ENCODE results near the gene VWA8. TPM values are rescaled to one million over a fixed set of nuclear protein-coding genes. Genes with fewer than 3 reads are reported as not detected.
"Not testable (repeated sequence)": the region's sequence is repeated elsewhere in the genome, so short reads cannot be mapped to it uniquely, and the experiment has no call there.

Gene VWA8
- total RNA-seq, 1 donor from 2014 or later, result 49.7 TPM

DNA sequence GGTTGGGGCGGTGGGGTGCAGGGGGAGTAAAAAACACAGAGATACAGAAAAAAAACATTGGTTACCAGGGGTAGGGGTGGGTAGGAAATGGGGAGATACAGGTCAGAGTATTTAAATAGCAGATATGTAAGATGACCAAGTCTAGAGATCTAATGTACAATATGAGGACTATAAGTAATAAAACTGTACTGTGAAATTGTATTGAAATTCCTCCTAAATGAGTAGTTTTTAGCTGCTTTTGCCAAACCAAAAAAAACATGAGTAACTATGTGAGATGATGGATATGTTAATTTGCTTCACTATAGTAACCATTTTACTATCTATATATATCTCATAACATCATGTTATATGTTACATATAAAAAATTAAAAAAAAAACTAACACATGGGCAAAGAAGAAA lies 29.6 kb downstream of the VWA8 start:
- intact Hi-C loops (cut with DNase I), result no loop called here
- DNase-seq (ENCODE audit: low spot score), result no peak

DNA sequence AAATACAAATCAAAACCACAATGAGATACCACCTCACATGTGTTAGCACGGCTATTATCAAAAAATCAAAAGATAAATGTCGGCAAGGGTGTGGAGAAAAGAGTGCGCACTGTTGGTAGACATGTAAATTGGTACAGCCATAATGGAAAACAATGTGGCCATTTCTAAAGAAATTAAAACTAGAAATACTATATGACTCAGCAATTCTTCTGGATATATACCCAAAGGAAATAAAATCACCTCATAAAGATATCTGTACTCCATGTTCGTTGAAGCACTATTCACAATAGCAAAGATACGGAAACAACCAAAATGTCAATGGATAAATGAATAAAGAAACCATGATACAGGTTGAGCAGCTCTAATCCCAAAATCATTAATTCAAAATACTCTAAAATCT lies 30.8 kb downstream of the VWA8 start:
- DNase-seq (ENCODE audit: low spot score), result no peak
- intact Hi-C loops (cut with DNase I), result no loop called here

DNA sequence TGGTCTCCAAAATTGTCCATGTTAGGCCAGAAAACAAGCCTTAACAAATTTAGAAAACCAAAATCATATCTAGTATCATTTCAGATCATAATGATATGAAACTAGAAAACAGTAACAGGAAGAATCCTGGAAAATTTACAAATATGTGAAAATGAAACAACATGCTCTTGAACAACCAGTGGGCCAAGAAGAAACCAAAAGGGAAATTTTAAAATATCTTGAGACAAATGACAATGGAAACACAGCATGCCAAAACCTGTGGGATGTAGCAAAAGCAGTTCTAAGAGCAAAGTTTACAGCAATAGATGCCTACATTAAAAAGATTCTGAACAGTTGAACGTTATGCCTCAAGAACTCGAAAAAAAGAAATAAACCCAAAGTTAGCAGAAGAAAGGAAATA lies 32.6 kb downstream of the VWA8 start:
- intact Hi-C loops (cut with DNase I), result no loop called here
- DNase-seq (ENCODE audit: low spot score), result no peak

- no peak for DNase-seq (ENCODE audit: low spot score)
- intact Hi-C loops (cut with DNase I), result no loop called here
Observed at GRCh38 chr13:41925014-41925413, 35.9 kb downstream of the VWA8 start.

DNA sequence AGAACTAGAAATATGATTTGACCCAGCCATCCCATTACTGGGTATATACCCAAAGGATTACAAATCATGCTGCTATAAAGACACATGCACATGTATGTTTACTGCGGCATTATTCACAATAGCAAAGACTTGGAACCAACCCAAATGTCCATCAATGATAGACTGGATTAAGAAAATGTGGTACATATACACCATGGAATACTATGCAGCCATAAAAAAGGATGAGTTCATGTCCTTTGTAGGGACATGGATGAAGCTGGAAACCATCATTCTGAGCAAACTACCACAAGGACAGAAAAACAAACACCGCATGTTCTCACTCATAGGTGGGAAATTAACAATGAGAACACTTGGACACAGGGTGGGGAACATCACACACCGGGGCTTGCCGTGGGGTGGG lies 38.0 kb downstream of the VWA8 start:
- intact Hi-C loops (cut with DNase I); DNase-seq (ENCODE audit: low spot score): not testable (repeated sequence)

GRCh38 chr13:41919741-41920487 lies 41.0 kb downstream of the VWA8 start:
- intact Hi-C loops (cut with DNase I), result no loop called here

DNA sequence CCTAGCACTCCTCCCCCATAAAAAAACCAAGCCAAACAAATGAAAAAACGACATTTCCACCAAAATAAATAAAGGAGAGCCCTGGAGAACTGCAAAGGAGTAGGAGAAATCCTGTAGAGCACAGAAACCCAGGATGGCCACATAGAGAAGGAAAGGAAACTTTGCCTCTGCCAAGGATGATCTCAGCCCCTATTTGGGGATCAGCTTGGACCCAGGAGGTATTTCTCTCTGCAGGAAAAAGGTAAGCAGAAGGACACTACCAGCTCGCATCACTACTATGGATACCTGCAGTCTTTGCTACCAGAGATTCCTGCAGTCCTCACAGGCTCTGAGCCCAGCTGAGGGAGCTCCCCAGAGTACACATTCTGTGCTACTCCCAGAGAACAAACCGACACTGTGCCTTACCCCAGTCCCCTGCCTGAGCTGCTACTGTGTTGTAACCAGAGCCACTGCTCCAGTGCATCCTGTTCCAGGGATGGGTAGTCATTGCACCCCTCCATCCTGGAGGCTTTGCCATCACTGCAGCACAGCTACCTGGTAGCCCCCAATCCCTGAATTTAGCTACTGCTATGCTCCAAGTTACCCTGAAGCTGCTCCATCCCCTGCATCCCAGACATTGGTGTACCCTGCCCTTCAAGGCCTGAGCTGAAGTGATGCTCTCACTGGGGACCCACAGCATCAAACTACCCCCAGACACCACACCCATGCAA lies 41.7 kb downstream of the VWA8 start:
- intact Hi-C loops (cut with DNase I), result no loop called here
- no peak for DNase-seq (ENCODE audit: low spot score)

More at GRCh38 chr13:41919741-41920487, 41.0 kb downstream of the VWA8 start:
- DNase-seq (ENCODE audit: low spot score), result no peak

- intact Hi-C loops (cut with DNase I), result no loop called here
- DNase-seq (ENCODE audit: low spot score), result no peak
Observed at GRCh38 chr13:41917641-41918040, 43.3 kb downstream of the VWA8 start.

GRCh38 chr13:41916173-41916954 lies 44.5 kb downstream of the VWA8 start:
- intact Hi-C loops (cut with DNase I), result no loop called here
- DNase-seq (ENCODE audit: low spot score), result no peak

DNA sequence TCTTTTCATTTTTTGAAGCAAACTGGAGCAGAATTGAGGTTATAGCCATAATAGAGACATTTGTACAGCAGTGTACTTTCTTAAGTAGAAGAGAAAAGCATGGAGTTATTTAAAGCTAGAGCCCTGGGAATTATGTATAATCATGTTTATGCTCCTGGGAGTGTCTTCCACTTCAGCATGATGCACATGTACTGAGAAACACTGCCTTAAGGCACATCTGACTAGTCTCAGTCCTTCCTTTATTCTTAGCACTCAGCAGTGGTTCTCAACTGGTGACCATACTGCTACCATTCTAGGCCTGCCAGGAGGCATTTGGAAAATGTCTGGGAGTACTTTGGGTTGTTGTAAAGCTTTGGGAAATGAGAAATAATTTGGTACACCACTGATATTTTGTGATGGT lies 45.8 kb downstream of the VWA8 start:
- intact Hi-C loops (cut with DNase I), result loop anchor here (2.0 kb wide), 1 partner anchor 134 kb away; the partner anchor contains the start of gene DGKH
- DNase-seq (ENCODE audit: low spot score), result no peak

GRCh38 chr13:41914552-41914951 lies 46.4 kb downstream of the VWA8 start:
- no peak for DNase-seq (ENCODE audit: low spot score)
- intact Hi-C loops (cut with DNase I), result loop anchor here (2.0 kb wide), 1 partner anchor 134 kb away; the partner anchor contains the start of gene DGKH

GRCh38 chr13:41909506-41909905 lies 51.4 kb downstream of the VWA8 start:
- no peak for DNase-seq (ENCODE audit: low spot score)
- intact Hi-C loops (cut with DNase I), result no loop called here

DNA sequence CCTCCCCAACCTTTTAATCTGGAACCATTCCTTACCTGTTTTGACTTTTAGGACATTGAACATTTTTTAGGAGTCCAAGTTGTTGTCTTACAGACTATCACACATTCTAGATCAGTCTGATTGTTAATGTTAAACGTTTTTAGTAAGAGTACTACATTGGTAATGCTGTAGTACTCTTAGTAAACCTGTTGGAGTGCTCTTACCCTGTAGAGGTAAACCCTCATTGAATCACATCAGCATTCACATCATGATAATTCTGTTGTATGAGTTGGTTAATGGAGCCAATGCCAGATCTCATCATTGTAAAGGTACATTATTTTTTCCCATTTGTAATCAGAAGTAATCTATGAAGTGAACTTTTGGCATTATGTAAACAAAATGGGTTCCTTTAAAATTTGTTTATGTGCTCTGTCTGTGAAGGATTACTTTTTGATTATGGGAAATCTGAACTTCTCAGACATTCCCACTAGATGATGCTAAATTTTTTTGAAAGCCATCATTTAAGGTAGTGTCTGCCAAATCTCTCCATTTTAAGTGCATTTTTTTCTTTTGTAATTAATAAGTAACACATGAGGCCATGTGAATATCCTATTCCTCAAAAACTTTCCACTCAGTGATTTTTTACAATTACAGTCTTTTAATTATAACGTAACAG lies 55.2 kb downstream of the VWA8 start:
- no peak for DNase-seq (ENCODE audit: low spot score)
- intact Hi-C loops (cut with DNase I), result no loop called here

DNA sequence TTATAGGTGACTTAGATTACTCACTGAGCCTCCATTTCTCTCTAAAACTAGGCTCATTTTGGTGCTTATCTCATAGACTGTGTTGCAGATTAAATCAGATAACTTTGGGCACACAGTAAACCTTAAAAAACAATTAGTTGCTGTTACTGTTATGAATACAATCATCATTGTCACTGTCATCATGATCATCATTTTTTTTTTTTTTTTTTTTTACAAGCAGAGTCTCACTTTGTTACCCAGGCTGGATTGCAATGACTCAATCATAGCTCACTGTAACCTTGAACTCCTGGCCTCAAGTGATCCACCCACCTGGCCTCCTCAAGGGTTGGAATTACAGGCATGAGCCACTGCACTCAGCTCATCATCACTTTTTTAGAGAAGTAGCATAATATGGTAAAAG lies 60.0 kb downstream of the VWA8 start:
- intact Hi-C loops (cut with DNase I), result no loop called here
- DNase-seq (ENCODE audit: low spot score), result no peak

GRCh38 chr13:41898411-41898810 lies 62.5 kb downstream of the VWA8 start:
- DNase-seq (ENCODE audit: low spot score); intact Hi-C loops (cut with DNase I): not testable (repeated sequence)

GRCh38 chr13:41897126-41897525 lies 63.8 kb downstream of the VWA8 start:
- DNase-seq (ENCODE audit: low spot score), result no peak
- intact Hi-C loops (cut with DNase I), result no loop called here

GRCh38 chr13:41895478-41895877 lies 65.4 kb downstream of the VWA8 start:
- no peak for DNase-seq (ENCODE audit: low spot score)
- intact Hi-C loops (cut with DNase I), result no loop called here

DNA sequence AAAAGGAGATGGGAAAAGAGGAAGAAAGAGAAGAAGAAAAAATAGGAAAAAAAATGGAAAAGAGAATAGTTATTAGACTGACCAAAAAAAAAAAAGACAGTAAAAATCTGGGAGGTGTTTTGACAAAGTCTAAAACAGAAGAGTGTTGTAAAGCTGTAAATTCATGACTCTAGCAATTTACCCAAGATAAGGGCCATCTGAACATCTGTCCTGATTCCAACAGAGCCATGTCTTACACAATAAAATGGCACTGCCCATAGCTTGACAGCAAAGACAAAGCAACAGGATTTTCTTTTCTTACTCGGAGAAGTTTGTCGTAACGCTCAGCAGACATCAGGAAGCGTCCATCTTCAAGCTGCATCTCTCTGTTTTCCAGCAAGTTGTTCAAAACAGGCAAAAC lies 69.8 kb downstream of the VWA8 start:
- DNase-seq (ENCODE audit: low spot score), result no peak
- intact Hi-C loops (cut with DNase I), result no loop called here

DNA sequence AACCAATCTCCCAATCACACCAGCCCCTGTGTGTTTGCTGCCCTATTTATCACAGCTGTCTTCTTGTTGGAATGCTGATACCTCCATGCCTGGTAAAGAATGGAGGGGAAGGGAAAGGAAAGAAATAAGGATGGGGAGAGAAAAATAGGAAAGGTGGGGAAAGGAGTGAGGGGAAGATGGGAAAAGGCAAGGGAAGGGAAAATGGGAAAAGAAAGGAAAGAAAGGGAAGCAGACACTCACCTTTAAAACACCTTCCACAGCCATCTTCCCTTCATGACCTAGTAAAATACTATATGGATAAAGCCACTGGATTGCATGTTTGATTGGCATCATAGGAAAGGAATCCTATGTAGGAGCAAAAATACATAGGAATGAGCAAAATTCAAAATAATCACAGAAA lies 77.8 kb downstream of the VWA8 start:
- no peak for DNase-seq (ENCODE audit: low spot score)
- intact Hi-C loops (cut with DNase I), result no loop called here

DNA sequence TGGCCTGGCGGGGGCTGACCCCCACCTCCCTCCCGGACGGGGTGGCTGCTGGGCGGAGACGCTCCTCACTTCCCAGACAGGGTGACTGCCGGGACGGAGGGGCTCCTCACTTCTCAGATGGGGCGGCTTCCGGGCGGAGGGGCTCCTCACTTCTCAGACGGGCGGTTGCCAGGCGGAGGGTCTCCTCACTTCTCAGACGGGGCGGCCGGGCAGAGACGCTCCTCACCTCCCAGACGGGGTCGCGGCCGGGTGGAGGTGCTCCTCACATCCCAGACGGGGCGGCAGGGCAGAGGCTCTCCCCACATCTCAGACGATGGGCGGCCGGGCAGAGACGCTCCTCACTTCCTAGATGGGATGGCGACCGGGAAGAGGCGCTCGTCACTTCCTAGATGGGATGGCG lies 79.0 kb downstream of the VWA8 start:
- DNase-seq (ENCODE audit: low spot score); intact Hi-C loops (cut with DNase I): not testable (repeated sequence)
